Lower leg skin (tissue), 3 donors: Measurements from ENCODE around the gene ZBTB16.
"Not testable (repeated sequence)": the region's sequence is repeated elsewhere in the genome, so short reads cannot be mapped to it uniquely, and the experiment has no call there.

Experiments
- CTCF ChIP-seq, 3 donors: fragments of 450-650 bp; IDR thresholded peaks; one replicate each; pipeline ENCODE4 v1.5.1; 2016; ENCODE audit warnings: antibody characterized with exemption in 3 of 3, mild to moderate bottlenecking in 3 of 3, moderate library complexity in 2 of 3
- POLR2A ChIP-seq, 2 donors: fragments of 450-650 bp; IDR thresholded peaks; one replicate each; pipeline ENCODE4 v1.6.1; 2016 to 2017; ENCODE audit warnings: antibody characterized with exemption in 2 of 2, mild to moderate bottlenecking in 1 of 2, moderate library complexity in 1 of 2

GRCh38 chr11:114049766-114050165 lies 9.7 kb upstream of the ZBTB16 start:
- not testable (repeated sequence) for TF ChIP-seq CTCF, POLR2A (IDR thresholded peaks at IDR 0.05)
